DOHH2 (cell line): ENCODE measurements around the gene DIS3L.
"Not testable (repeated sequence)": the region's sequence is repeated elsewhere in the genome, so short reads cannot be mapped to it uniquely, and the experiment has no call there.

ENCODE experiments used
- H3F3A ChIP-seq: fragments of 200-600 bp; sonication (generic), shearing (Covaris generic); 2 replicates; pipeline ENCODE4 v1.6.0; 2016; ENCODE audit warnings: antibody characterized with exemption, mild to moderate bottlenecking; ENCODE audit not compliant: control insufficient read depth, insufficient read depth
- H3K27ac ChIP-seq: fragments of 200-600 bp; sonication (generic); 2 replicates; pipeline ENCODE4 v1.5.1; 2014; ENCODE audit warnings: low read depth, mild to moderate bottlenecking, low read length, moderate library complexity
- H3K27me3 ChIP-seq: fragments of 200-600 bp; sonication (generic); 2 replicates; pipeline ENCODE4 v1.6.1; 2014; ENCODE audit warnings: mild to moderate bottlenecking, low read length, mixed read lengths; ENCODE audit not compliant: control insufficient read depth
- H3K36me3 ChIP-seq: fragments of 200-600 bp; sonication (generic); 2 replicates; pipeline ENCODE4 v1.6.1; 2014; ENCODE audit warnings: mild to moderate bottlenecking, low read length, moderate library complexity, mixed read lengths; ENCODE audit not compliant: control insufficient read depth
- H3K4me1 ChIP-seq: fragments of 200-600 bp; sonication (generic); 2 replicates; pipeline ENCODE4 v1.6.1; 2014; ENCODE audit warnings: mild to moderate bottlenecking, low read length, mixed read lengths; ENCODE audit not compliant: control insufficient read depth
- H3K4me2 ChIP-seq: fragments of 200-600 bp; sonication (generic); 2 replicates; pipeline ENCODE4 v1.6.0; 2014; ENCODE audit warnings: mild to moderate bottlenecking, low read length, moderate library complexity
- H3K4me3 ChIP-seq: fragments of 200-600 bp; sonication (generic); 2 replicates; pipeline ENCODE4 v1.5.1; 2014; ENCODE audit warnings: mild to moderate bottlenecking, low read length, mixed read lengths
- H3K79me2 ChIP-seq: fragments of 200-600 bp; sonication (generic); 2 replicates; pipeline ENCODE4 v1.6.1; 2014; ENCODE audit warnings: mild to moderate bottlenecking, low read length, mixed read lengths; ENCODE audit not compliant: control insufficient read depth
- H3K9me2 ChIP-seq: fragments of 200-600 bp; sonication (generic); replicated peaks from 2 replicates; pipeline ENCODE4 v1.6.1; 2014; ENCODE audit warnings: mild to moderate bottlenecking, low read length, mixed read lengths; ENCODE audit not compliant: control insufficient read depth
- H3K9me3 ChIP-seq: fragments of 200-600 bp; sonication (generic); 2 replicates; pipeline ENCODE4 v1.6.1; 2014; ENCODE audit warnings: antibody characterized with exemption, low read length, mixed read lengths; ENCODE audit not compliant: control insufficient read depth, insufficient read depth
- H4K20me1 ChIP-seq: fragments of 200-600 bp; sonication (generic); 2 replicates; pipeline ENCODE4 v1.6.0; 2014; ENCODE audit warnings: low read depth, mild to moderate bottlenecking, antibody characterized with exemption, low read length, moderate library complexity; ENCODE audit not compliant: control insufficient read depth, insufficient read depth
- CTCF ChIP-seq: fragments of 200-600 bp; sonication (generic); IDR thresholded peaks from one replicate; pipeline ENCODE4 v1.5.1; 2014; ENCODE audit warnings: antibody characterized with exemption, mild to moderate bottlenecking, low read depth, low read length; ENCODE audit not compliant: poor library complexity, severe bottlenecking
- EZH2phosphoT487 ChIP-seq: fragments of 200-600 bp; sonication (generic); IDR thresholded peaks from 2 replicates; pipeline ENCODE4 v1.6.1; 2017; ENCODE audit warnings: borderline replicate concordance, mild to moderate bottlenecking, antibody characterized with exemption, low read length, moderate library complexity, mixed read lengths

The DIS3L gene

DNA sequence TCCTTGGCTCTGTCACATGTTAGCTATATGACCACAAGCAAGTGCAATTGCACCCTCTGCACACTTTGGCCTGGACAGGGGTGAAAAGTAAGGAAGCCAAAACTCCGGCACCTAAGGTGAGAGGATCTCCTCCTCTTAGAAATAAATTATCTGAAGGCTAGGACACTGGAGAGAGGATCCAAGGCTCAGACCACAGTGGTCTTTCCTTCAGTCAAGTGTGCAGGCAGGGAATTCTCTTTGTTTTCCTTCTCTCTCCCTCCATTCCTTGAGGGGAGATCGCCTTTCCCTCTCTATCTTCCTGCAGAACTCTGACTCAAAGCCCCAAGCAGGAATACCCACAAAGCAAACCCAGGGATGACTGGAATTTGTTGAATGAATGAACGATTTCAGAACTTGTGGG is 36.7 kb upstream of the DIS3L start:
- no peaks in the 10 kb centered on the region for H3K9me3 ChIP-seq
- H3K4me2 ChIP-seq: no peak overlapping the region
- no peak overlapping the region for H3K4me3 ChIP-seq
- H3K79me2 ChIP-seq: peaks cover 24% of the 10 kb centered on the region
- peaks cover 24% of the 10 kb centered on the region for H3K27me3 ChIP-seq
- H3K9me2 ChIP-seq: no peaks in the 10 kb centered on the region
- peaks cover 13% of the 10 kb centered on the region for H3K4me1 ChIP-seq
- no peak for TF ChIP-seq CTCF
- no peak for TF ChIP-seq EZH2phosphoT487
- H3K27ac ChIP-seq: no peak overlapping the region
- H3F3A ChIP-seq: no peaks in the 10 kb centered on the region
- H4K20me1 ChIP-seq: no peaks in the 10 kb centered on the region
- H3K36me3 ChIP-seq: peaks cover 5% of the 10 kb centered on the region

DNA sequence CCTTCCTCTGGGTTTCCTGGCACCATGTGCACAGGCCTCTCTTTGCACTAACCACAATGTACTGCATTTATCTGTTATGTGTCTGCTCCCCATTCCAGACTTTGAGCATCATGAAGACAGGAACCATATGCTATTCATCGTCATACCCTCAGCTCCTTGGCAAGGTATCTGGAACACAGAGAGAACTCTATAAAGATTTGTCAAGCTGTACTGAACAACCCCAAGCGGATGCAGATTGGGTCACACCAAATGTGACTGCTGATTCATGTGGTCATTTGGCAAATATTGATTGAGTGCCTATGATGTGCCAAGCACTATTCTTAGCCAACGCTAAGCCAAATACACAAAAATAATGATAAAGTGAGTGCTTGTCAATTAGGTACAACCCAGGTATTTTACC is 32.3 kb upstream of the DIS3L start:
- Histone ChIP-seq H3K27ac (no peak overlapping the region), H3K9me2 (no peaks in the 10 kb centered on the region), H3K4me3 (no peak overlapping the region), H4K20me1 (no peaks in the 10 kb centered on the region), H3F3A (no peaks in the 10 kb centered on the region), H3K79me2 (no peaks in the 10 kb centered on the region), H3K36me3 (no peaks in the 10 kb centered on the region), H3K4me2 (no peak overlapping the region), H3K4me1 (no peaks in the 10 kb centered on the region), H3K27me3 (peaks cover 3% of the 10 kb centered on the region), H3K9me3 (peaks cover 5% of the 10 kb centered on the region; the same call in 1 of the 2 replicates)
- TF ChIP-seq CTCF (no peak), EZH2phosphoT487 (no peak)

- H3K36me3 ChIP-seq, H4K20me1 ChIP-seq, H3K4me1 ChIP-seq, H3K79me2 ChIP-seq, H3K9me3 ChIP-seq, H3K27me3 ChIP-seq, H3K9me2 ChIP-seq, H3K4me3 ChIP-seq, H3F3A ChIP-seq, H3K27ac ChIP-seq, H3K4me2 ChIP-seq: not testable (repeated sequence)
These were observed 30.5 kb upstream of the DIS3L start for GRCh38 chr15:66262837-66263236.

DNA sequence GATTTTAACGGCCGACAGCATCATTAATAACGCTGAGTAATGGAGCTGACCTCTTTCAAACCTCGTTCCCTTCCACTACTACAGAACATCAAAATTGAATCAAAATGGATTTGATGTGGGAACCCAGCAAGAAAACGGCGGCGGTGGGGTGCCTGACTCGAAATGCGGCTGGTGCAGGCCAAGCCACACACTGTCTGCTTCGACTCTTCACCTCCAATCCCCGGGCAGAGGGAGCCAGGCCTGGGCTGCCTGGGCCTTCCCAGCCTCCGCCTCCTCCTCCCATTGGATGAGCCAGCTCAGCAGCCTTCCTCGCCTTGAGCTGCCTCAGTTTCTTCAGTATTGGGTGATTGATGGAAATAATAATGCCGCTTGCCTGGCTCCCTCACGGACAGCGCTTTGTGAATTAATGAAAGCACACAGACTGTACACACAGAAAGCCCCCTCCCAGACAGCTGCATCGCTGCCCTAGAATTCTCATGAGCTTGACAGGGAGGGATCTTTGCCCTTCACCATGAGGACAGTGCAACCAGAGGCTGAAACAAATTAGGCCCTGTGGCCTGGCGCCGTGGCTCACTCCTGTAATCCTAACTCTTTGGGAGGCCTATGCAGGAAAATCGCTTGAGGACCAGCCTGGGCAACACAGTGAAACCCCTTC is 28.4 kb upstream of the DIS3L start:
- Histone ChIP-seq H3K27ac (no peak overlapping the region), H4K20me1 (no peaks in the 10 kb centered on the region), H3K4me3 (no peak overlapping the region), H3K79me2 (no peaks in the 10 kb centered on the region), H3K9me3 (peaks cover 5% of the 10 kb centered on the region; the same call in 1 of the 2 replicates), H3F3A (no peaks in the 10 kb centered on the region), H3K27me3 (no peaks in the 10 kb centered on the region), H3K4me2 (no peak overlapping the region), H3K4me1 (peaks cover 4% of the 10 kb centered on the region), H3K9me2 (no peaks in the 10 kb centered on the region), H3K36me3 (no peaks in the 10 kb centered on the region)
- TF ChIP-seq CTCF (no peak), EZH2phosphoT487 (no peak)
